Non-pigmented ciliary epithelial cell (primary cell): ENCODE data around the gene INTS15.
"Not testable (repeated sequence)": the region's sequence is repeated elsewhere in the genome, so short reads cannot be mapped to it uniquely, and the experiment has no call there.

Experiments used
- DNase-seq: peaks from one replicate; pipeline ENCODE4 v3.0.0-alpha.2; 2010; ENCODE audit warnings: low read depth

INTS15 gene

DNA sequence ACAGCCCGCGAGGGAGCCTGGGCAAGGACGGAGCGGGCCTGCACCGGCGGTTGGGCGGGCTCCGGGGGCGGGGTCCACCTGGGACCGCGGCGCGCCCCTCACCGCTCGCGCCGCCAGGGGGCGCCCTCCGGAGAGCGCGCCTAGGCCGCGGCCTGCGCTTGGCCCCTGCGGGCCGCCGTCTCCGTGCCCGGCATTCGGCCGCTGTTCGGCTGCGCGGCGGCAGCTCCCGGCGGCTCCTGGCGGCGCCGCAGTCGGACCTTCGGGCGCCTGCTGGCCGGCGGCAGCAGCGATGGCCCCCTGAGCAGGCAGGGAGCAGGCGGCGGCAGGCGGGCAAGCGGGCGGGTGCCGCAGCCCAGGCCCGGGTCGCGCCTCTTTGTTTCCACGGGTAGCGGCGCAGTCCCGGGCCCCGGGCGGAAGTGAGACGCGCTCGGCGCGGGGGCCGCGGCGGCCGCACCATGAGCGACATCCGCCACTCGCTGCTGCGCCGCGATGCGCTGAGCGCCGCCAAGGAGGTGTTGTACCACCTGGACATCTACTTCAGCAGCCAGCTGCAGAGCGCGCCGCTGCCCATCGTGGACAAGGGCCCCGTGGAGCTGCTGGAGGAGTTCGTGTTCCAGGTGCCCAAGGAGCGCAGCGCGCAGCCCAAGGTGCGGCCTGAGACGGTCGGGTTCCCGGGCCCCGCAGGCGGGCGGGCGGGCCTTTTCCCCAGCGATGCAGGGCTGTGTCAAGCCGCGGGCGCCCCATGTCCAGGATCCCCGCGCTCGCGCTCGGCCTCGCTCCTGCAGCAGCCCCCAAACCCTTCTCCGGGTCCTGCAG, at the start of gene INTS15:
INTS15 (plus strand) TSS at position 193 of the 816 bp plus-strand sequence; CDS start at position 456, 263 bp downstream.
- no peak for DNase-seq

DNA sequence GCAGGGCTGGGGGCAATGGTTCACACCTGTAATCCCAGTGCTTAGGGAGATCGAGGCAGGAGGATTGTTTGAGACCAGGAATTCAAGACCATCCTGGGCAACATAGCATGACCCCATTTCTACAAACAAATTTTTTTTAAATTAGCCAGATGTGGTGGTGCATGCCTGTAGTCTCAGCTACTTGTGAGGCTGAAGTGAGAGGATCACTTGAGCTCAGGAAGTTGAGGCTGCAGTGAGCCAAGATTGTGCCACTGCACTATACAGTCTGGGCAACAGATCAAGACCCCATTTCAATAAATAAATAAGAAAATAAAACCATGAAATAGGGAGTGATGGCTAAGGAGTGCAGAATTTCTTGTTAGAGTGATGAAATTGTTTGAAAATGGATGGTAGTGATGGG, 47.5 kb upstream of the INTS15 start:
- DNase-seq, result no peak

DNA sequence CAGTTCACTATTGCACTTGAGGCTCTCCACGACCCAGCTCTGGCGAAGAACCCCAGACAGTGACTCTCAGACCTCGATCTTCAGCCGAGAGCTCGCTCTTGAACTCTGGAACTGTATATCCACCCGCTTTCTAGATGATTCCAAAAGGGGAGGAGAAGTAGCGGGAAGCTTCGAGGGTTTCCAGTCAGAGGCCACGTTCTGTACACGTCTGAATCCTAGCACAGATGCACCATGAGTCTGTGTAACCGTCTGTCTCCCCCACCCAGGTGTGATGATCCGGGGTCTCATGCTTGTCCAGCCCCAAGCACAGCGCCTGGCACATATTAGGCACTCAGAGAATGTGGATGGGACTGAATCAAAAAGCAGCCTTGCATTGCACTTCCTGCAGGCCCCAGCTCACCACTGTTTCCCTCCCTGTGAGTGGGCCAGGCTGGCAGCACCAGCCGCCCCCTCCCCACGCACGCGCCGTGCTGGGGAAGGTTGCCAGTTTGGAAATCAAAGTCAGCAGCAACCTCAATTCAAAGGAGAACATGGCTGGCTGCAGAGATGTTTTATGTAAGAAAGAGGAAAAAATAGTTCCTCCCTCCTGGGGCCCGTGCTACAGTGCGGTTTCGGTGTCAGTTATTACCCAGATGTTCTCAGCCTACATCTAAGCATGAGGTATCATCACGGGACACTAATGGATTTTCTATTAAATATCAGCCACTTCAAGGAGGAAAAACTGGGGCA, 44.3 kb upstream of the INTS15 start:
- DNase-seq, result no peak

DNA sequence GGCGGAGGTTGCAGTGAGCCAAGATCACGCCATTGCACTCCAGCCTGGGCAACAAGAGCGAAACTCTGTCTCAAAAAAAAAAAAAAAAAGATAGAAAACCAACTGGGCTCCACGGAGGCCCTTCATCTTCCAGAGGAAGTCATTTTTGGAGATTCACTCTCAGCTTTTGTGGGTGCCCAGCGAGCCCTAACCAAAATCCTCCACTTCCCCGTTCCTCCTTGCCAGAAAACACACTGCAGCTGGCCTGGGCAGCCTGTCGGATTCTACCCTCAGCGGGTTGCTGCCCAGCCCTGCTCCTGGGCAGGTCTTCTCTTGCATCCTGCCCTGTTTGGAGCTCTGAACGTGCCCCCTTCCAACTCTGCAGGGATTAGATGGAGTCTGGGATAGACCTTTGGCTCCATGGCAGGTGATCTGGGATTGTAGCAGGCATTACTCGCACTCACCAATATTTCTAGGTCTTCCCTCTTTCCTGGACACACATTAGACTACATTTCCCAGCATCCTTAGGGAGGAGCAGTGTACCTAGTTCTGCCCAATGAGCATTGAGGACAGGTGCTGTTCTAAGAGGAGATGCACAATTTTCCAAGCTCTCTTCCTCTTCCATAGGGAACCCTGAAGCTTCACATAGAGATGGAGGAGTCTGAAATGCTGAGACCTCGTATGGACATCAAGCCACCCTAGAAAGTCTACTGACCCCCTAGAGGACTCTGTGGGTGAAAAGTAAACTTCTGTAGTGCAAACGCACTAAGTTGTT, 43.1 kb upstream of the INTS15 start:
- no peak for DNase-seq

DNA sequence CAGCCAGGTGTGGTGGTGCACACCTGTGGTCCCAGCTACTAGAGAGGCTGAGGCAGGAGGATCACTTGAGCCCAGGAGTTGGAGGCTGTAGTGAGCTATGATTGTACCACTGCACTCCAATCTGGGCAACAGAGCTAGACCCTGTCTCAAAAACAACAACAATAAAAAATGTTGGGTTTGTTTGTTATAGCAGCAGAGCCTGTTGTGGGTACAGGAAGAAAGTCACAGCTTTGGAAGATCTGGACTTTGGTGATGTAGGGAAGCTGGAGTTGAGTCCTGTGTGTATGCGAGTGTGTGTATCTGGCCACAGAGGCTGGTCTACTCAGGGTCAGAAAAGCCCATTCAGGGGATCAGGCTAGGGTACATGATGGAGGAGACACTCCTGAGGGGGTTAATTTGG, 42.4 kb upstream of the INTS15 start:
- no peak for DNase-seq

DNA sequence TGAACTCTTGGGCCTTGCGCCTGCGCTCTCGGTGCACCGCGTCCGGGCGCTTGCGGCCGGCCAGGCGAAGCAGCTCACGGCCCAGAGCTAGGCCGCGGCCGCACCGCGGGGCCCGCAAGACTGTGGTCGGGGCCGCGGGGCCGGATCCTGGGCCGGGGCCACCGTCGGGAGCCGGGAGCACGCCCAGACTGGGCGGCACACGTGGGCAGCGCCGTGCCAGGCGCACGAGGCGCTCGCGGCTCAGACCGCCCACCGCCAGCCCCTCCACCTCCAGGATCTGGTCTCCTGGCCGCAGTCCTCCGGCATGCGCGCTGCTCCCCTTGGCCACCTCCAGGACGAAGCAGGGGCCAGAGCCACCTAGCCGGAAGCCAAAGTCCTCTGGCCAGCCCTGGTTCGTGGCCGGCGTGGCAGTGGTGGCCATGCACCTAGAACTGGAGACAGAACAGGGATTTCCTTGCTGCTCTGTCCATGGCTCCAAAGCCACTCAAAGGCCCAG, 38.8 kb upstream of the INTS15 start, which contains the start of gene GRID2IP:
GRID2IP (minus strand) TSS at position 446 of the 496 bp plus-strand sequence; CDS start at position 421, 25 bp downstream.
- no peak for DNase-seq

DNA sequence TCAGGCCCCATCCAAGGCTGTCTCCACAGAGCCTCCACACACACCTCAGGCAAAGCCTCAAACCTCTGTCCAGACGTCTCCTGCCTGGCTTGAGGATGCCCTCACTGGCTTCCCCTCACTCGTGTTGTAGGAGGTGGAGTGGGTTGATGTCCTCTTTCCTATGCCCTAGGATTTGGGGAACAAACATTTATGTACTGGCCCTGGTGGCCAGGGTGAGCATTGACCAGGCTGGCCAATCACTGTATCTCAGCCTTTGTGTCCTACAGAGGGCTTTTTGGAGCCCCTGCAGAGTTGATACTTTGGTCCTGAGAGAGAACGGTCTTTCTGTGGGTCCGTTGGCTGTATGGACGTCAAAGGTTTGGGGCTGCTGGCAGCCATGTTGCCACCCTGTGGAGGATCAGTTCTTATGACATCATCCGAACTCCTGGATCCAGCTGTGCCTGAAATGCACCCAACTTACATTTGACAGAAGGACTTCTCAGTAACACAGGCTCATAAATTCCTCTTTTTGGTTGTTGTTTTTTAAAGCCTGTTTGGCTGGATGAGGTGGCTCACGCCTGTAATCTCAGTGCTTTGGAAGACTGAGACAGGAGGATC, 36.3 kb upstream of the INTS15 start:
- no peak for DNase-seq

DNA sequence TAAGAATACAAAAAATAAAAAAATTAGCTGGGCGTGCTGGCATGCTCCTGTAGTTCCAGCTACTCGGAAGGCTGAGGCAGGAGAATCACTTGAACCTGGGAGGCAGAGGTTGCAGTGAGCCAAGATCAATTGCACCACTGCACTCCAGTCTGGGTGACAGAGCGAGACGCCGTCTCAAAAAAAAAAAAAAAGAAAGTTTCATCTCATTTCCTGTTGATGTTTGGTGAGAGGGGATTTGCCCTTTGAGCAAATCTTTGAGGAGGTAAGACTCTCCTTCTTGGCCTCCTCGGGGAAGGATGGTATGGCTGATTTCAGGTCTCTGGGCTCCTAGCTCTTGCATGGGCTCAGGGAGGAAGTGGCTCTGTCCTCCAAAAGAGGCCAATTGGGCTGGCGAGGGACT, 35.0 kb upstream of the INTS15 start:
- DNase-seq, result no peak

DNA sequence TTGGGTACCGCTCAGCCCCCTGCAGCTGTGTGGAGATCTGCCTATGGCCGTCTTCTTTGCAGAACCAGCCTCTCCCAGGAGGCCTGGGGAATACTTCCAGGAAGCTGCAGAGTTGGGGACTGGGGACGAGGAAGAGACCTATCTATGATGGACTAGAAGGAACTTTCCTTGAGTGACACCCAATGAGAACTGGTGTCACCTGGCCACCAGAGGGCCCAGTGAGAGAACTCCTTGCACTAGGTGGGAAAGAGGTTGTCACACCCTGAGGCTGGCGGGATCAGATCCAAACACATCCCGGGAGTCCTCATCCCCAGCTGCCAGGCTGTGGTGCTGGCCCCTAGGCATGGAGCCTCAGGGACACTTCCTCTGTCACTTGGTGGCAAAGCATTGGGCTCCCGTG, 33.6 kb upstream of the INTS15 start:
- no peak for DNase-seq

DNA sequence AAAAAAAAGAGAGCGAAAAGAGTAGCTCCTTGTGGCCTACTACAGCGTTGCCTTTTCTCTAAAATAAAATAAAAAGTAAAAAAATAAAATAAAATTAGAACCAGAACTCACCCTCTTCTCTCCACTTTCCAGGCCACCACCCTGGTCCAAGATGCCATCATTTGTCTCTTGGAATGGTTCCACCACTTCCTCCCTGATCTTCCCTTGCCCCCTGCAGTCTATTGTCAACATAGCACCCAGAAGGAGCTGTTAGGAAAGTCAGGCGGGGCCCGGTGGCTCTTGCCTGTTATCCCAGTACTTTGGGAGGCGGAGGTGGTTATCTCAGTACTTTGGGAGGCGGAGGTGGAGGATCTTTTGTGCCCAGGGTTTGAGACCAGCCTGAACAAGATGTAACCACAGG, 31.0 kb upstream of the INTS15 start:
- no peak for DNase-seq

DNA sequence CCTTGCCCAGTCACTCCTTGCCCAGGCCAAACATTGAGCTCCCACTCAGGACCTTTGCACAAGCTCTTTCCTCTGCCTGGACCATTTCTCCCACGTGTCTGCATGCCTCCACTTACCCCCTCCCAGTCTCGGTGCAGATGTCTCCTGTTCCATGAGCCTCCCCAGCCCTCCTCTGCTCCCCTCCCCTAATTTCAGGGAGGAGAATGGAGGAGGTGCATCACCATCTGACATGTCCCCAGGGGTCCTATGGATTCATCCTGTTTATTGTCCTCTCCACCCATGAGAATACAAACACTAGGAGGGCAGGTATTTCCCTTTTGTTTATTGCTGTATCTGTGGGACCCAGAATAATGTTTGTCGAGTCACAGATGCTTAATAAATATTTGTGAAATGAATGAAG, 29.9 kb upstream of the INTS15 start:
- DNase-seq, result no peak

DNA sequence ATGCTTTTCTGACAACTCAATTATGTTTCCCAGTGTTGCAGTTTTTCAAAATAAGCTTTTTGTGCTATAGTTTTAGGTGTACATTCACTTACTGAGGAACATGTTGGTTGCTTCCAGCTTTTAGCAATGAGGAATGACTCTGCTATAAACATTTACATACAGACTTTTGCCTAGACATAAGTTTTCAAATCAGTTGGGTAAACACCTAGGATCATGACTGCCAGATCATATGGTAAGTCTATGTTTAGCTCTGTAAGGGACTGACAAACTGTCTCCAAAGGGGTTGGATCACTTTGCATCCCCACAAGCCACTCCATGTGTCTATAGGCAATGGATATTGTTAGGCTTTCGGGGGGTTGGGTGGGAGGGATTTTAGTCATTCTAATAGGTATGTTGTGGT, 27.7 kb upstream of the INTS15 start:
- no peak for DNase-seq

DNA sequence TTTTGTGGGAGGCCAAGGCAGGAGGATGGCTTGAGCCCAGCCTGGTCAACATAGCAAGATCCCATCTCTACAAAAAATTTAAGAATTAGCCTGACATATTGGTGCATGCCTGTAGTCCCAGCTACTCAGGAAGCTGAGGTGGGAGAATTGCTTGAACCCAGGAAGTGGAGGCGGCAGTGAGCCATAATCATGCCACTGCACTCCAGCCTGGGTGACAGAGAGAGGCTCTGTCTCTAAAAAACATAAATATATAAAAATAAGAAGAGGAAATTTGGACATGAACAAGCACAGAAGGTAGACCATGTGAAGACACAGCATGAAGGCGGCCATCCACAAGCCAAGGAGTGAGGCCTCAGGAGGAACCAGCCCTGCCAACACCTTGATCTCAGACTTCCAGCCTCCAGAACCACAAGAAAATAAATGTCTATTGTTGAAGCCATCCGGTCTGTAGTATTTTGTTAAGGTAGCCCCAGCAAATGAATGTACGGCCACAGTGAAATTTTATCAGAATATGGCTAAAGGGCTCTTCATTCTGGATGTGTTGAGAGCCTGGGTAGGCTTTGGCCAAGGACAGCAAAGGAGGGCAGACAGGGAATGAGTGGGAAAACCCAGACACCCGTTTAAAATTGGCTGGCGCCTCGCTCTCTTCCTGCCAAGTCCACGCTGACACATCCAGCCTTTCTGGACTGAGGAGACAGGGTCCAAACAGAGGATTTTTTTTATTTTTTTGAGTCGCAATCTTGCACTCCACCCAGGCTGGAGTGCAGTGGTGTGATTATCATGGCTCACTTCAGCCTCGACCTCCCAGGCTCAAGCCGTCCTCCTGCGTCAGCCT, 25.7 kb upstream of the INTS15 start:
- no peak for DNase-seq

DNA sequence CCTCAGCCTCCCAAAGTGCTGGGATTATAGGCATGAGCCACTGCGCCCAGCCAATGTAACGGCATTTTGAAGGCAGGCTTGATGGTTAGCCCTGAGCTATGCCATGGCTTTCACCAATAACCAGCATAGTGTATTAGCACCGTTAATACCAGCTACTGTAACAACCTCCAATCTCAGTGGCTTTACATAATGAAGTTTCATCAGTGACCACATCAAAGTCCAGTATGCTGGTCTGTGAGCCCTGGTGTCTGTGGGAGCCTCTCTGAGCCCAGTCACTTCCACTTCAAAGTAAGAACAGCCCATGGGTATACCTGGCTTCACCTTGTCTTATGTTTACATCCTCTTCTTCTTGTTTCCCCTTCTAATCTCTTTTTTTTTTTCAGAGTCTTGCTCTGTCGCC, 24.2 kb upstream of the INTS15 start:
- DNase-seq, result no peak

DNA sequence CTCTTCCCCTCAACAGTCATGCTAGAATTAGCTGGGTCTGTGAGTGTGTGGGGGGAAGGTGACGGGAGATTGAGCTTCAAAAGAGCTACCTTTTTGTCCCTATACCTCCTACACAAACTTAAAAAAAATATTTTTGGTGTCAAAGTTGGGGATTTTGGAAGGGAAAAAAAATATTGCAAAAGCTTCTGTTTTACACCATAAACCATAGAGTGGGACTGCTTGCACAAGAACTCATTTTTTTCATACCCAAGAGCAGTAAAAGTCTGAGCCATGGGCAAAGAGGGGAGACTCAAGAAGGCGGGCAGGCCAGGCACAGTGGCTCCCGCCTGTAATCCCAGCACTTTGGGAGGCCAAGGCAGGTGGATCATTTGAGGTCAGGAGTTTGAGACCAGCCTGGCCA, 21.9 kb upstream of the INTS15 start:
- DNase-seq, result no peak

DNA sequence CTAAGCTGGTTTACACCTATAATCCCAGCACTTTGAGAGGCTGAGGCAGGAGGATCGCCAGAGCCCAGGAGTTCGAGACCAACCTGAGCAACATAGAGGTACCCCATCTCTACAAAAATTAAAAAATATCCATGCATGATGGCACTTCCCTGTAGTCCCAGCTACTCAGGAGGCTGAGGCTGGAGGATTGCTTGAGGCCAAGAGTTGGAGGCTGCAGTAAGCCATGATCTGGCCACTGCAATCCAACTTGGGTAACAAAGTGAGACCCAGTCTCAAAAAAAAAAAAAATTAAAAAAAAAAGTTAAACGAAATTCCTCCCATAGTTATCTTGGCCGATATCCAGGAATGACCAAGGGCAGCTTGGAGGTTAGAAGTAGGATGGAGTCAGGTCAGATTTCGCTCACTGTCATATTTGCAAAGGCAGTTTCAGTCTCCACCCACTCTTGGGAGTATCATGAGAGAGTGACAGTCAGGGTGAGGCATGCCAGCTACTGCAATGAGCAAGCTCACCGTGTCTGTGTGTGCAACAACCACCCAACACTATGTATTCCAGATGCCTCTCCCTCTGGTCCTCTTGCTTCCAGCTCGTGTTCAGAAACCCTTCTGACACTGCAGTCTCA, 18.6 kb upstream of the INTS15 start:
- DNase-seq, result no peak

DNA sequence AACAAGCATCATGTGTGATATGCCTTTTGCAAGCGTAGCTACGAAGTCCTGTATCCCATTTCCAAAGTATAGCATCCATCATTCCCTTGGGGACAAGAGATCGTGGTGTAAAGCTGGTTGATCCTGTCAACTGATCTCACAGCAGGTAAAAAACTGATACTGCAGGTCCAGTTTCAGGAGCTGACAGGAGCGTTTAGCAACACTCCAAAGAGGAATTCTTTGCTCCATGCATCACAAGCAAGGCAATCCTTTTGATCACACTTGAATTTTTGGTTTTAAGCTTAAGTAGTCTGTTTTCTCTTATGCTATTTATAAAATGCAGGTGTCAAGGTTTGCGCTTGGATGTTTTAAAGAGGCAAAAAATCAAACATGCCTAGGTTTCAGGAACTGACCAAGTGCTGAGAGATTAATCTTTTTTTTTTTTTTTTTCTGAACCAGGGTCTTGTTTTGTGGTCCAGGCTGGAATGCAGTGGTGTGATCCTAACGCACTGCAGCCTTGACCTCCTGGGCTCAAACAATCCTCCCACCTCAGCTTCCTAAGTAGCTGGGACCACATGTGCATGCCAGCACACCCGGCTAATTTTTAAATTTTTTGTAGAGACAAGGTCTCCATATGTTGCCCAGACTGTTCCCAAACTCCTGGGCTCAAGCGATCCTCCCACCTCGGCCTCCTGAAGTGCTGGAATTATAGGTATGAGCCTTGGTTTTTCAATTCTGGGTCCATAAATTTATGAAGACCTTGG, 14.4 kb upstream of the INTS15 start:
- no peak for DNase-seq

DNA sequence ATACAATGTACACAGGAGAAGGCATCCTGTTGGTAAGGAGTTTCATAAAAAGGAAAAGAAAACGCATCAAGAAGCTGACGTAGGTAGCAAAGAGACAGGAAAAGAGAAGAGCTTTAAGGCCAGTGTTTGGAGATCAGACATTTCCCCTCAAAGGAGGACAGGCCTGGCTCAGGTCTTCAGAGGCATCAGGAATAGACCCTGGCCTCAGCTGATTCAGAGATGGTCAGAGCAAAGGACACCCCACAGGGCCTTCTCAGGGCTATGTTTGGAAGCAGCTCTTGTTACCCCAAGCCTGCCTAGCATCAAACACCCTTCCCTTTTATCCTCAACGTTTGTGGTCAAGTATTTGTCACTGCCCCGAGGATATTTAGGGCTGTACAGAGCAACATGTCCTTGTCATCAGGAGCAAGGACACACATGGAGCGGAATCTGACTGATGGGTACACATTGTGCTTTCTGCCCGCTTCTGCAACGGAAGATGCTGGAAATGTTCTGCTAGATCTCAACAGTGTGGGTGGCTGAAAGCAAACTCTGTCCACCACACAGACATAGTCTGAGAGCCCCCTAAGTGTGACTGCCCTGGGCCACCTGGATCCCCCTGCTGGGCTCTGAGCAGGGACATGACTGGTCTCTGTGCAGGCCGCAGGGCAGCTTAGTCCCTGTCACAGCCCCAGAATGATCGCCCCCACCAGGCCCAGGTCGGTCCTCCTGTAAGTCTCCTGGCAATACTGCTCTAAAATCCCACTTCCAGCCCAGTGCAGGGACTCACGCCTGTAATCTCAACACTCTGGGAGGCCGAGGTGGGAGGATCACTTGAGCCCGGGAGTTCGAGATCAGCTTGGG, 13.6 kb upstream of the INTS15 start:
- DNase-seq, result no peak

DNA sequence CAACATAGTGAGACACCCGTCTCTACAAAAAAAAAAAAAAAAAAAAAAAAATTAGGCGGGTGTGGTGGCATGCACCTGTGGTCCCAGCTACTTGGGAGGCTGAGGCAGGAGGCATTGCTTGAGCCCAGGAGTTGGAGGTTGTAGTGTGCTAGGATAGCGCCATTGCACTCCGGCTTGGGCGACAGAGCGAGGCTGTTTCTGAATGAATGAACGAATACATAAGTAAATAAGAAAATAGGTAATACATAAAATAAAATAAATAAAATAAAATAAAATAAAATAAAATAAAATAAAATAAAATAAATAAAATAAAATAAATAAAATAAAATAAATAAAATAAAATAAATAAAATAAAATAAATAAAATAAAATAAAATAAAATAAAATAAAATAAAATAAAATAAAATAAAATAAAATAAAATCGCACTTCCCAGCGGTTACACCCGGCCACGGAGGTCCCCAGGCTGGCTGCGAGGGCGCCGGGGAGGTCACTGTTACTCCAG, 12.9 kb upstream of the INTS15 start:
- not testable (repeated sequence) for DNase-seq
